Measurements from ENCODE around the gene NDUFA5. TPM values are rescaled to one million over a fixed set of nuclear protein-coding genes. Genes with fewer than 3 reads are reported as not detected.
A peak's percentile ranks its signal among the peaks of the same experiment; 100 is the strongest.

NDUFA5 gene
- total RNA-seq = 20.1 TPM

DNA sequence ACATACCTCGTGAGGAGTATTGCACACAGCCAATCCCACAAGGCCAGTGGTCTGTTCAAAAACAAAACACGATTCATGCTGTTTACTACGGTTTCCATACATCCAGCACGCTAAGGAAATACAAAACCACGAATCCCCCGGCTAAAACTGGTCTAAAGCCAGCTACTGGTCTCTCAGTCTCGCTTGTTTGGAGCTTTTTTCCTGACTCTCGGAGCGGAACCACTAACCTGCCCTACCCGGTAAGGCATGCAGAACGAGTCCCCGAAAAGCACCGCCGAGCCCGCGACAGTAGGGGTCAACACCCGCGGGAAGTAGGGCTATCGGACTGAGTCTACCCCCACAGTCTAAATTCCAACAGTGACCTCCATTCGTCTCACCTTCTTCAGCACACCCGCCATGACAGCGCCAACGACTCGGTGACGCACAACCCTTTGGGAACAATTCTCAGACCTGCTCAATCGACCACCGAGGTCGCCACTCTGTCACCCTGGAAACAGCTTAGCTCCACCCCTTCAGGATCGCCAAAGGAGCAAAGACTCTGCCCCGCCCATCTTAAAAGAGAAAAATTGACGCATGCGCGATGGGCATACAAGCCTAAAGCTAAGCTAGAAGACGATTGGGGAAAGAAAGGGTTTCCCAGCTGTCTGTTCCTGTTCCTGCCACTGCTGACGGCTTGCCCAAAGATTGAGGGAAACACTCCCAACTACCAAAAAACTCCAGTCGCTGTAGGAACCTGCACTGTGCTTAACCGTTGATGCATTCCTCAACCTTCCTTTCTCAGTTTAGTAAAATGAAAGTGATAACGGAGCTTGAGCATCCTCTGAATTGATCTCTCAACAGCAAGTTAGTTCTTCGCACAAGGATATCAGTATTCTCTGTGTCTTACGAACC lies at the start of gene NDUFA5:
Gene NDUFA5 (minus strand): TSS at position 421 of the 891 bp plus-strand sequence. CDS start 23 bp downstream, at position 398.
- Histone ChIP-seq H3K27ac (peak within 1 kb of the TSS; percentile 77 to 85), H3K4me3 (peak within 1 kb of the TSS; percentile 81 to 86), H3K36me3 (peaks cover 0 to 4% of the 10 kb centered on the region in 2 donors), H3K9me3 (no peaks in the 10 kb centered on the region), H3K4me1 (peaks cover 0 to 12% of the 10 kb centered on the region in 2 donors), H3K27me3 (no peaks in the 10 kb centered on the region)
- DNase-seq (ENCODE audit: low spot score in 2 of 2) = peak; percentile 94 to 99
- intact Hi-C loops (cut with DNase I) = loop anchor here (1.0 to 5.0 kb wide), 3 partner anchors 23 to 1370 kb away; partner anchors contain the start of genes IQUB, POT1 and WASL
- TF ChIP-seq, protein P1, sequence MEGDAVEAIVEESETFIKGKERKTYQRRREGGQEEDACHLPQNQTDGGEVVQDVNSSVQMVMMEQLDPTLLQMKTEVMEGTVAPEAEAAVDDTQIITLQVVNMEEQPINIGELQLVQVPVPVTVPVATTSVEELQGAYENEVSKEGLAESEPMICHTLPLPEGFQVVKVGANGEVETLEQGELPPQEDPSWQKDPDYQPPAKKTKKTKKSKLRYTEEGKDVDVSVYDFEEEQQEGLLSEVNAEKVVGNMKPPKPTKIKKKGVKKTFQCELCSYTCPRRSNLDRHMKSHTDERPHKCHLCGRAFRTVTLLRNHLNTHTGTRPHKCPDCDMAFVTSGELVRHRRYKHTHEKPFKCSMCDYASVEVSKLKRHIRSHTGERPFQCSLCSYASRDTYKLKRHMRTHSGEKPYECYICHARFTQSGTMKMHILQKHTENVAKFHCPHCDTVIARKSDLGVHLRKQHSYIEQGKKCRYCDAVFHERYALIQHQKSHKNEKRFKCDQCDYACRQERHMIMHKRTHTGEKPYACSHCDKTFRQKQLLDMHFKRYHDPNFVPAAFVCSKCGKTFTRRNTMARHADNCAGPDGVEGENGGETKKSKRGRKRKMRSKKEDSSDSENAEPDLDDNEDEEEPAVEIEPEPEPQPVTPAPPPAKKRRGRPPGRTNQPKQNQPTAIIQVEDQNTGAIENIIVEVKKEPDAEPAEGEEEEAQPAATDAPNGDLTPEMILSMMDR (IDR thresholded peaks at IDR 0.05) = no peak

GRCh38 chr7:123604739-123605138 lies 47.1 kb upstream of the NDUFA5 start:
- Histone ChIP-seq H3K36me3 (no peaks in the 10 kb centered on the region), H3K4me3 (no peak overlapping the region), H3K9me3 (no peaks in the 10 kb centered on the region), H3K27ac (no peak overlapping the region), H3K27me3 (no peaks in the 10 kb centered on the region), H3K4me1 (no peaks in the 10 kb centered on the region)
- TF ChIP-seq, protein P1 (IDR thresholded peaks at IDR 0.05) = no peak
- DNase-seq (ENCODE audit: low spot score in 2 of 2) = no peak
- intact Hi-C loops (cut with DNase I) = no loop called here

- Histone ChIP-seq H3K4me1 (no peaks in the 10 kb centered on the region), H3K27ac (no peak overlapping the region), H3K36me3 (no peaks in the 10 kb centered on the region), H3K4me3 (no peak overlapping the region), H3K27me3 (no peaks in the 10 kb centered on the region), H3K9me3 (no peaks in the 10 kb centered on the region)
- DNase-seq (ENCODE audit: low spot score in 2 of 2) = no peak
- TF ChIP-seq, protein P1 (IDR thresholded peaks at IDR 0.05) = no peak
- intact Hi-C loops (cut with DNase I) = no loop called here
These were observed 45.0 kb upstream of the NDUFA5 start for GRCh38 chr7:123602648-123603047.

DNA sequence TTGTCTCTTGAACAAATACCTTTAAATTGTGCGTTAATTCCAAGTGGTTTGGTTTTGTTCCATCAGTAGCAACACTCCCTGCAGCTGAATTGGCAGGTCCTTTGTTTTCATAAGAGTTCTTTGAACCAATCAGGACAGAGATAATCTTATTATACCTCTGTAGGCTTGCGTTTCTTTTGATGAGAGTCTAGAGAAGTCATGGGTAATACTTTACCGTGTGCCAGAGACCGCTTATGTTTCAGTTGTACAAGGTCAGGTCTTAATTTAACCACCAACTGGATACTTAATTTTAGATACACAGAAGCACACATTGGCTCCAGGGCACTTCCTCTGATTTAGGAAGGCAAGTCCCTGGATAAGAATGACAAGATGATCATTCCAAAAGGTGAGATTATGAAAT lies 43.9 kb upstream of the NDUFA5 start, which contains the start of gene ASB15:
Gene ASB15 (plus strand): TSS at position 292 of the 400 bp plus-strand sequence. CDS start 12,682 bp downstream, outside the sequence.
- TF ChIP-seq, protein P1 (IDR thresholded peaks at IDR 0.05) = no peak
- intact Hi-C loops (cut with DNase I) = no loop called here
- Histone ChIP-seq H3K36me3 (no peaks in the 10 kb centered on the region), H3K27me3 (no peaks in the 10 kb centered on the region), H3K27ac (no peak within 1 kb of the TSS), H3K9me3 (no peaks in the 10 kb centered on the region), H3K4me1 (no peaks in the 10 kb centered on the region), H3K4me3 (no peak within 1 kb of the TSS)
- DNase-seq (ENCODE audit: low spot score in 2 of 2) = no peak

DNA sequence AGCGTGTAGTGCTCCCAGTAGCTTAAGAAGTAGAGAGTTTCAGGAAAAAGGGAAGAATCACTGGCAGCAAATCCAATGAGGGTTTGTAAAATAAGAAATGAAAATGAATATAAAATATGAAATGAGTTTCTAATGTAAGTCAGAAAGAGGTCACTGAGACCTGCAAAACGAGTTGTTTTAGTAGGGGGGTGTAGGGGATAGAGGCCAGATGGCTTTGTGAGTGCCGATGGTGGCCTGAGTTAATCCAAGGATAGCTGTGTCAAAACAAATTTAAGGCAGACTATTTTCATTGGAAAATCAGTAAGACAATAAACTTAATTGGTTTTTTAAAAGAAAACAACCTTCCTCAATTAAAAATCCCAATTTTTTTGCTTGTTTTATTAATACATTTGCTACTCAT lies 43.3 kb upstream of the NDUFA5 start:
- intact Hi-C loops (cut with DNase I) = no loop called here
- H3K27ac ChIP-seq = no peak overlapping the region
- DNase-seq (ENCODE audit: low spot score in 2 of 2) = no peak
- H3K27me3 ChIP-seq = no peaks in the 10 kb centered on the region
- no peak overlapping the region for H3K4me3 ChIP-seq
- no peaks in the 10 kb centered on the region for H3K36me3 ChIP-seq
- TF ChIP-seq, protein P1 (IDR thresholded peaks at IDR 0.05) = no peak
- no peaks in the 10 kb centered on the region for H3K4me1 ChIP-seq
- no peaks in the 10 kb centered on the region for H3K9me3 ChIP-seq
